DND-41 (cell line): ENCODE results near the gene CDCA7.

Source experiments
- ATAC-seq: fragments of 200-7000 bp; cut with Tn5 transposase; 3 replicates; pipeline ENCODE4 v1.9.1; 2021; ENCODE audit warnings: low read depth; ENCODE audit not compliant: insufficient read depth
- DNase-seq: peaks from one replicate; pipeline ENCODE4 v3.0.0-alpha.2; 2020
- H2AFZ ChIP-seq: 2 replicates; pipeline ENCODE4 v1.6.0; 2012; ENCODE audit warnings: low read depth, low read length
- H3K27ac ChIP-seq: 2 replicates; pipeline ENCODE4 v1.5.1; 2012; ENCODE audit warnings: low read length, inconsistent platforms
- H3K27me3 ChIP-seq: fragments of 200-600 bp; sonication (generic); 2 replicates; pipeline ENCODE4 v1.6.0; 2012; ENCODE audit warnings: low read length, mild to moderate bottlenecking, inconsistent platforms; ENCODE audit not compliant: insufficient read depth, poor library complexity
- H3K36me3 ChIP-seq: 2 replicates; pipeline ENCODE4 v1.5.1; 2012; ENCODE audit warnings: low read length, inconsistent platforms; ENCODE audit not compliant: insufficient read depth
- H3K4me1 ChIP-seq: 2 replicates; pipeline ENCODE4 v1.5.1; 2012; ENCODE audit warnings: mild to moderate bottlenecking, low read length; ENCODE audit not compliant: insufficient read depth
- H3K4me2 ChIP-seq: 2 replicates; pipeline ENCODE4 v1.6.0; 2012; ENCODE audit warnings: mild to moderate bottlenecking, moderate library complexity, low read length, inconsistent platforms; ENCODE audit not compliant: insufficient read depth
- H3K4me3 ChIP-seq, 2 experiments: fragments of 200-600 bp in 1 of 2; shearing (Covaris generic) in 1 of 2; 2 replicates each; pipeline ENCODE4 v1.5.1; 2012 to 2016; ENCODE audit warnings: inconsistent platforms in 2 of 2, low read length in 2 of 2, mild to moderate bottlenecking in 2 of 2, low read depth in 1 of 2, moderate library complexity in 1 of 2
- H3K79me2 ChIP-seq: 2 replicates; pipeline ENCODE4 v1.6.0; 2012; ENCODE audit warnings: low read length, inconsistent platforms; ENCODE audit not compliant: insufficient read depth
- H3K9ac ChIP-seq: 2 replicates; pipeline ENCODE4 v1.6.0; 2012; ENCODE audit warnings: low read depth, mild to moderate bottlenecking, inconsistent platforms, low read length, moderate library complexity
- H3K9me3 ChIP-seq: 2 replicates; pipeline ENCODE4 v1.5.1; 2012; ENCODE audit warnings: low read length, moderate library complexity, mild to moderate bottlenecking, inconsistent platforms; ENCODE audit not compliant: insufficient read depth, severe bottlenecking
- H4K20me1 ChIP-seq: 2 replicates; pipeline ENCODE4 v1.6.0; 2012; ENCODE audit warnings: low read length; ENCODE audit not compliant: insufficient read depth
- CTCF ChIP-seq: IDR thresholded peaks from 2 replicates; pipeline ENCODE4 v1.5.1; 2012; ENCODE audit warnings: borderline replicate concordance, low read length, moderate library complexity, mild to moderate bottlenecking; ENCODE audit not compliant: poor library complexity, severe bottlenecking; ENCODE audit errors: extremely low read depth
- EZH2 ChIP-seq: IDR thresholded peaks from 3 replicates; pipeline ENCODE4 v1.6.1; 2012; ENCODE audit warnings: borderline replicate concordance, low read depth, mild to moderate bottlenecking, moderate library complexity, low read length, inconsistent platforms; ENCODE audit not compliant: severe bottlenecking

Gene CDCA7

DNA sequence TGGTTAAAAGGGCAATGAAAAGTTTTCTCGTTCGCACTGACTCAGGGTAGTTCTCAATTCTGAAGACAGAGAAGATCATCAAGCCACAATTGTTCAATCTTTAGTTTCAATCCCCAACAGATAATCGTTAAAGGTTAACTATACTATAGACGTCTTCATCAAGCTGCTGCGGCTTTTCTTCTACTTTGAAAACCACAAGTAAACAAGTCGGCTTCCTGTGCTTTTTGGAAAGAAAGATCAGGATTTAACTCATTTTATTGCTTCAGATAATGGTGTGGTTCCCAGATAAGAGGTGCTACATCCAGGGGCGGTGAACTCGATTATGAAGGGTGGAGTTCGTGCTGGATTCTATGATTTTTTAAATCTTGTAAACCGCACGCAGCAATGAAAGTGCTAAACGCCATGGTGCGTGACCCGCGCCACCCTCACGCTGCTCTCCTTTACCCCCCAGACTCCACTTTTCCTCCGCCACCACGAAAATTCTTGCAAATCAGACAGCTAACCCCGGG lies 545 bp upstream of the CDCA7 start:
- Histone ChIP-seq H3K36me3 (peaks cover 32% of the 10 kb centered on the region), H3K4me3 (peak overlapping the region; percentile 67 to 98), H2AFZ (peak overlapping the region; percentile 97), H4K20me1 (peaks cover 32% of the 10 kb centered on the region), H3K4me1 (peaks cover 53% of the 10 kb centered on the region), H3K79me2 (peaks cover 60% of the 10 kb centered on the region), H3K27ac (peak overlapping the region; percentile 100), H3K27me3 (no peaks in the 10 kb centered on the region), H3K9ac (peak overlapping the region; percentile 99), H3K4me2 (peak overlapping the region; percentile 76), H3K9me3 (no peaks in the 10 kb centered on the region)
- peak; percentile 85 for DNase-seq
- peak; percentile 67 for ATAC-seq
- TF ChIP-seq EZH2 (no peak), CTCF (no peak)

- no peaks in the 10 kb centered on the region for H3K9me3 ChIP-seq
- ATAC-seq: peak; percentile 76
- no peaks in the 10 kb centered on the region for H3K27me3 ChIP-seq
- H4K20me1 ChIP-seq: peaks cover 44% of the 10 kb centered on the region
- H3K36me3 ChIP-seq: peaks cover 44% of the 10 kb centered on the region
- H3K4me3 ChIP-seq: peak overlapping the region; percentile 67 to 98
- H3K79me2 ChIP-seq: peaks cover 72% of the 10 kb centered on the region
- peak overlapping the region; percentile 99 for H3K9ac ChIP-seq
- peak; percentile 85 for DNase-seq
- peak overlapping the region; percentile 76 for H3K4me2 ChIP-seq
- H3K4me1 ChIP-seq: peaks cover 63% of the 10 kb centered on the region
- H3K27ac ChIP-seq: peak overlapping the region; percentile 100
- no peak for TF ChIP-seq CTCF
- no peak for TF ChIP-seq EZH2
- H2AFZ ChIP-seq: peak overlapping the region; percentile 97
Measured at GRCh38 chr2:173355132-173355865, 627 bp downstream of the CDCA7 start.

DNA sequence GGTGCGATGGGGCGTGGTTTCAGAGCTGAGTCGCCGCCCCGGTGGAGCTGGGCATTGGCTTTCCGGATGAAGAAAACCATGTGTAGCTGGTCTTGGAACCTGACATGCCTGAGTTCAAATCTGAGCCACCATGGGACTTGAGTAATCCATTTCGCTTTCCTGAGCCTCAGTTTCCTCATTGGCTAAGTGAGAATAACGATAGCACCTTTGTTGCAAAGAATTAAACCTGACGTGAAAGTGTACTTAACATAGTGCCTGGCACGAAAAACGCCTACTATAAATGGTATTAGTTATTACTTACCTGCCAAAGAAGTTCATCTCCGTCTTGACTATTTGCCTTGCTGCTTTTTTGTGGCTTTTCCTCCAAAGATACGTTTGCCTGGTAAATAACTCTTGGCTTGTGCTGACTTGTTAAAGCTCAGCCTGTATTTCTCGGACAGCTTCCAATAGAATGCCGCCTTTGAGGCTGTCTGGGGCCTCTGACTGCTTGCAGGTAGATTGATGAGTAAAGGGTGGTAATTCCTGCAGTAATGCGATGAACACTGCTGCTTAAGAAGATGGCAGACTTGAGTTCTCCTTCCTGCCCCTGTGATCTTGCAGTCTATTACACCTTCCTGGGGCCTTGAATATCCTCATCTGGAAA lies 1.3 kb downstream of the CDCA7 start:
- peak overlapping the region; percentile 100 for H3K27ac ChIP-seq
- peaks cover 51% of the 10 kb centered on the region for H4K20me1 ChIP-seq
- DNase-seq (no peak), ATAC-seq (no peak)
- peak overlapping the region; percentile 67 to 98; a peak in 3 of 4 replicates for H3K4me3 ChIP-seq
- H3K9ac ChIP-seq: peak overlapping the region; percentile 99
- peak overlapping the region; percentile 76 for H3K4me2 ChIP-seq
- H2AFZ ChIP-seq: no peak overlapping the region
- peaks cover 79% of the 10 kb centered on the region for H3K79me2 ChIP-seq
- H3K27me3 ChIP-seq: no peaks in the 10 kb centered on the region
- H3K36me3 ChIP-seq: peaks cover 51% of the 10 kb centered on the region
- peaks cover 65% of the 10 kb centered on the region for H3K4me1 ChIP-seq
- TF ChIP-seq CTCF (no peak), EZH2 (no peak)
- H3K9me3 ChIP-seq: no peaks in the 10 kb centered on the region
